ENCODE measurements around the gene IKZF1. TPM values are rescaled to one million over a fixed set of nuclear protein-coding genes. Genes with fewer than 3 reads are reported as not detected.

Gene IKZF1
- total RNA-seq, 2 donors from 2014 or later = 4.9 to 5.6 TPM

- Histone ChIP-seq H3K9ac (ENCODE audit: low read depth in 2 of 2, low read length in 2 of 2) (no peak overlapping the region), H3K36me3 (no peaks in the 10 kb centered on the region), H3K4me1 (no peaks in the 10 kb centered on the region), H3K27me3 (no peaks in the 10 kb centered on the region), H3K9me3 (no peaks in the 10 kb centered on the region), H3K4me3 (no peak overlapping the region), H3K27ac (no peak overlapping the region)
- TF ChIP-seq CTCF (IDR thresholded peaks at IDR 0.05) = no peak
- intact Hi-C loops (cut with DNase I) = no loop called here
- no peak for DNase-seq
Observed at GRCh38 chr7:50370884-50371283, 66.4 kb downstream of the IKZF1 start.

DNA sequence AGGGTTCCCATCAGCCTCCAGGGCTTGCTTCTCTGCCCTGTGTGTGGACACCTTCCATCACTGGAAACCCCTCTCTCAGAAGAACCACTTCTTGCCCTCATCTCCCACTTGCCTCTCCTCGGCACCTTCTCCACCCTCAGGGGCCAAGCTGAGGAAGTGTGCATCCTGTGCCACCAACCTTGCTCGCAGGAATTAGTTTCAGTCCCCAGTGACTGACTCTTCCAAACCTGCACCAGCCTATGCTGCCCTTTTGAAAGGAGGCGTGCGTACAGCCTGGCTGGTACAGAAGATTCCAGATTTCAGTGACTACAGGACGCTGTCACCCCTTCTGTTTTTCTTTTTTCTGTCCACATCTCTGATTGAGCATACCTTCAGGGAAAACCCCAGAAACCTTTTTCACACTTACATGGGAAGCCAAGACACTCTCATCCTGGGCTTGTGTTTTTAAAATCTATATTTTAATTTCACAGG lies 67.1 kb downstream of the IKZF1 start:
- no peaks in the 10 kb centered on the region for H3K27me3 ChIP-seq
- H3K9me3 ChIP-seq = no peaks in the 10 kb centered on the region
- H3K27ac ChIP-seq = no peak overlapping the region
- no peak overlapping the region for H3K9ac ChIP-seq (ENCODE audit: low read depth in 2 of 2, low read length in 2 of 2)
- intact Hi-C loops (cut with DNase I) = no loop called here
- no peaks in the 10 kb centered on the region for H3K4me1 ChIP-seq
- H3K4me3 ChIP-seq = no peak overlapping the region
- no peak for DNase-seq
- no peak for TF ChIP-seq CTCF (IDR thresholded peaks at IDR 0.05)
- H3K36me3 ChIP-seq = no peaks in the 10 kb centered on the region

- Histone ChIP-seq H3K27ac (no peak overlapping the region), H3K9ac (ENCODE audit: low read depth in 2 of 2, low read length in 2 of 2) (no peak overlapping the region), H3K9me3 (no peaks in the 10 kb centered on the region), H3K4me1 (no peaks in the 10 kb centered on the region), H3K27me3 (no peaks in the 10 kb centered on the region), H3K4me3 (no peak overlapping the region), H3K36me3 (no peaks in the 10 kb centered on the region)
- intact Hi-C loops (cut with DNase I) = no loop called here
- DNase-seq = no peak
- no peak for TF ChIP-seq CTCF (IDR thresholded peaks at IDR 0.05)
Observed at GRCh38 chr7:50372923-50373322, 68.4 kb downstream of the IKZF1 start.

DNA sequence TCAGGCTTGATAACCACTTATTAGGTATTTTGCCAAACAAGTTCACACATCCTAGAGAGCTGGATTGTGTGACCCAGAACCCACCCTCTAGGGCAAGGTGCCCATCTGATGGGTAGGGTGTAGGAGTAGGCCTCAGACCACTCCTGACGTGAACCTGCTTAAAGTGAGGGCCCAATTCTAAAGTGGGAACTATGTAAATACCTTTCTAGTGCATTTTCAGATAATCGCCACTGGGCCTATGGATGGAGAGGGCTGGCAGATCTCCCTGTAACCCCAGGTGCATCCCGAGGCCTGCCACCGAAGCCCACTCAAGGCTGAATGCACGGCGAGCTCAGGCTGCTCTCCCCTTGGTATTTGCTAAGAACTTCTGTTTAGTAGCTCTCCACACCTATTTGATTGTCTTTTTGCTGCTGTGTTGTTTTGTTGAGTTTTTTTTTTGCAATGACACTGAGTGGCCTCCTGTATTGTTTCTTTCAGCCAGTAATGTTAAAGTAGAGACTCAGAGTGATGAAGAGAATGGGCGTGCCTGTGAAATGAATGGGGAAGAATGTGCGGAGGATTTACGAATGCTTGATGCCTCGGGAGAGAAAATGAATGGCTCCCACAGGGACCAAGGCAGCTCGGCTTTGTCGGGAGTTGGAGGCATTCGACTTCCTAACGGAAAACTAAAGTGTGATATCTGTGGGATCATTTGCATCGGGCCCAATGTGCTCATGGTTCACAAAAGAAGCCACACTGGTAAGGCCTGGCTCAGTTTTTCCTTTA lies 71.7 kb downstream of the IKZF1 start:
- Histone ChIP-seq H3K36me3 (no peaks in the 10 kb centered on the region), H3K27me3 (no peaks in the 10 kb centered on the region), H3K4me3 (no peak overlapping the region), H3K4me1 (no peaks in the 10 kb centered on the region), H3K27ac (no peak overlapping the region), H3K9me3 (no peaks in the 10 kb centered on the region), H3K9ac (ENCODE audit: low read depth in 2 of 2, low read length in 2 of 2) (no peak overlapping the region)
- TF ChIP-seq CTCF (IDR thresholded peaks at IDR 0.05) = no peak
- no peak for DNase-seq
- intact Hi-C loops (cut with DNase I) = no loop called here

DNA sequence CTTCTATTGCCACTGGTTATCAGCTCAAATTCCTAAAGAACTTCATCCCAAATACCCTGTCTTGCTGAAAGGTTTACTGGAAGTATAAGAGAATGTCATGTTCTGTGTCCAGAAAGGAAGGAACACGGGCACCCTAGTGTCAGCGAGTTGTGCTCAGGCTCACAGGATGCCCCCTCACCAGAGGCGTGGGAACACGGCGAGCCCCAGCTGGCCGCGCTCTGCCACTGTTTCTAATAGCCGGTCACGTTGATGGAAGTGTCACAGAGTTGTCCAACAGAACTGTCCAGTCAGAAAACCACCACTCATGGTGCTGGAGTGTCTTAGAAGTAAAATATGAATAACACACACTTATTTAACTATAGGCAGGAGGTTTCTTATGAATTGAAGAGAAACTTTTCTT lies 72.8 kb downstream of the IKZF1 start:
- no peak overlapping the region for H3K4me3 ChIP-seq
- no peaks in the 10 kb centered on the region for H3K36me3 ChIP-seq
- TF ChIP-seq CTCF (IDR thresholded peaks at IDR 0.05) = no peak
- H3K9ac ChIP-seq (ENCODE audit: low read depth in 2 of 2, low read length in 2 of 2) = no peak overlapping the region
- no peak overlapping the region for H3K27ac ChIP-seq
- DNase-seq = no peak
- H3K27me3 ChIP-seq = no peaks in the 10 kb centered on the region
- no peaks in the 10 kb centered on the region for H3K9me3 ChIP-seq
- no peaks in the 10 kb centered on the region for H3K4me1 ChIP-seq
- intact Hi-C loops (cut with DNase I) = no loop called here

All from colonic mucosa (tissue), 4 donors.